Stimulated activated CD8-positive, alpha-beta memory T cell treated with anti-CD3 and anti-CD28 coated beads, Interleukin-7, amount 100 ng/mL, for 1 hour (primary cell): Measurements from ENCODE around the gene ZKSCAN2.

Source experiments
- DNase-seq, 2 donors: peaks; one replicate each; pipeline ENCODE4 v3.0.0-alpha.2; 2020; ENCODE audit warnings: low read depth in 2 of 2

The ZKSCAN2 gene

GRCh38 chr16:25223964-25224363 lies 33.7 kb downstream of the ZKSCAN2 start:
- no peak for DNase-seq

GRCh38 chr16:25222959-25223358 lies 34.7 kb downstream of the ZKSCAN2 start:
- DNase-seq: no peak

GRCh38 chr16:25219070-25219737 lies 38.4 kb downstream of the ZKSCAN2 start:
- no peak for DNase-seq

- no peak for DNase-seq
Observed at GRCh38 chr16:25217921-25218320, 39.7 kb downstream of the ZKSCAN2 start.

- no peak for DNase-seq
Observed at GRCh38 chr16:25217112-25217511, 40.5 kb downstream of the ZKSCAN2 start.

GRCh38 chr16:25213709-25214397 lies 43.8 kb downstream of the ZKSCAN2 start:
- no peak for DNase-seq

- DNase-seq: no peak
Observed at GRCh38 chr16:25212636-25213035, 45.0 kb downstream of the ZKSCAN2 start.

GRCh38 chr16:25210758-25211157 lies 46.9 kb downstream of the ZKSCAN2 start:
- DNase-seq: no peak

GRCh38 chr16:25199457-25199856 lies 58.2 kb downstream of the ZKSCAN2 start:
- no peak for DNase-seq

- no peak for DNase-seq
Observed at GRCh38 chr16:25198021-25198420, 59.6 kb downstream of the ZKSCAN2 start.

GRCh38 chr16:25194273-25194878 lies 63.3 kb downstream of the ZKSCAN2 start:
- DNase-seq: no peak

- no peak for DNase-seq
Observed at GRCh38 chr16:25192096-25192495, 65.5 kb downstream of the ZKSCAN2 start.

- DNase-seq: no peak
Observed at GRCh38 chr16:25189305-25189704, 68.3 kb downstream of the ZKSCAN2 start.

GRCh38 chr16:25187491-25187795 lies 70.2 kb downstream of the ZKSCAN2 start:
- DNase-seq: no peak
